HepG2 (cell line): ENCODE data around the gene ANKRD11. TPM values are rescaled to one million over a fixed set of nuclear protein-coding genes. Genes with fewer than 3 reads are reported as not detected.

Experiments
- ASH2L ChIP-seq: fragments of 300-600, 200-600 bp; sonication (generic); IDR thresholded peaks from 2 replicates; pipeline ENCODE4 v1.7.0; 2017; ENCODE audit warnings: low read depth, mild to moderate bottlenecking, moderate library complexity, mixed read lengths, low read length; ENCODE audit not compliant: insufficient read length
- ATAD3A ChIP-seq: sonication (generic); formaldehyde crosslinking; IDR thresholded peaks from 2 replicates; pipeline ENCODE4 v1.4.0; 2020; ENCODE audit warnings: missing genetic modification reagents
- ATF1 ChIP-seq: IDR thresholded peaks from 2 replicates; pipeline ENCODE4 v1.6.1; 2016; ENCODE audit warnings: mild to moderate bottlenecking, control low read depth
- CERS6 ChIP-seq: sonication (generic); formaldehyde crosslinking; IDR thresholded peaks from 2 replicates; pipeline ENCODE4 v1.5.0; 2020; ENCODE audit warnings: missing genetic modification reagents
- FOXA1 ChIP-seq, 2 experiments: fragments of 450-650 bp in 1 of 2; sonication (generic) in 1 of 2; formaldehyde crosslinking in 1 of 2; IDR thresholded peaks; 2 replicates each; pipeline versions ENCODE4 v1.4.0 to v1.6.1; 2016 to 2020; ENCODE audit warnings: missing genetic modification reagents in 1 of 2
- FOXJ3 ChIP-seq: sonication (generic); formaldehyde crosslinking; IDR thresholded peaks from 2 replicates; pipeline ENCODE4 v1.4.0; 2020; ENCODE audit warnings: missing genetic modification reagents, mild to moderate bottlenecking, borderline replicate concordance
- HNRNPUL1 ChIP-seq: fragments of 200-400 bp; formaldehyde crosslinking; IDR thresholded peaks from 2 replicates; pipeline ENCODE4 v1.6.1; 2017; ENCODE audit warnings: low read depth, mild to moderate bottlenecking, low read length, moderate library complexity
- MAZ ChIP-seq, 2 experiments: sonication (generic) in 1 of 2; formaldehyde crosslinking in 1 of 2; IDR thresholded peaks; 2 replicates each; pipeline versions ENCODE4 v1.5.0 to v1.6.1; 2012 to 2020; ENCODE audit warnings: low read depth in 2 of 2, mild to moderate bottlenecking in 2 of 2, borderline replicate concordance in 1 of 2, improper control_type of control experiment in 1 of 2, low read length in 1 of 2, missing genetic modification reagents in 1 of 2, moderate library complexity in 1 of 2
- NBN ChIP-seq: fragments of 450-650 bp; conservative IDR thresholded peaks from 2 replicates; pipeline ENCODE4 v1.6.1; 2017
- NFRKB ChIP-seq: fragments of 450-650 bp; IDR thresholded peaks from 2 replicates; pipeline ENCODE4 v1.6.1; 2017
- NKX3-1 ChIP-seq: sonication (generic); formaldehyde crosslinking; IDR thresholded peaks from 2 replicates; pipeline ENCODE4 v1.5.0; 2020; ENCODE audit warnings: missing genetic modification reagents
- PRMT3 ChIP-seq: sonication (generic); formaldehyde crosslinking; IDR thresholded peaks from 2 replicates; pipeline ENCODE4 v1.8.1; 2022; ENCODE audit warnings: low read depth, mild to moderate bottlenecking, moderate library complexity, missing genetic modification reagents, borderline replicate concordance
- REST ChIP-seq, 2 experiments: IDR thresholded peaks; 2 replicates each; pipeline ENCODE4 v1.6.1; 2011 to 2012; ENCODE audit warnings: low read length in 2 of 2, borderline replicate concordance in 1 of 2, low read depth in 1 of 2, mild to moderate bottlenecking in 1 of 2, moderate library complexity in 1 of 2
- SMARCE1 ChIP-seq: fragments of 450-650 bp; IDR thresholded peaks from 2 replicates; pipeline ENCODE4 v1.6.1; 2017; ENCODE audit warnings: borderline replicate concordance
- SOX5 ChIP-seq: IDR thresholded peaks from 2 replicates; pipeline ENCODE4 v1.6.1; 2016; ENCODE audit warnings: borderline replicate concordance
- ZNF10 ChIP-seq: sonication (generic); formaldehyde crosslinking; IDR thresholded peaks from 2 replicates; pipeline ENCODE4 v1.4.0; 2020; ENCODE audit warnings: mild to moderate bottlenecking, low read depth, missing genetic modification reagents, borderline replicate concordance
- ZNF124 ChIP-seq: sonication (generic); formaldehyde crosslinking; IDR thresholded peaks from 2 replicates; pipeline ENCODE4 v1.4.0; 2020; ENCODE audit warnings: missing genetic modification reagents
- ZNF256 ChIP-seq: sonication (generic); formaldehyde crosslinking; conservative IDR thresholded peaks from 2 replicates; pipeline ENCODE4 v1.4.0; 2020; ENCODE audit warnings: missing genetic modification reagents
- ZNF510 ChIP-seq: sonication (generic); formaldehyde crosslinking; IDR thresholded peaks from 2 replicates; pipeline ENCODE4 v1.4.0; 2020; ENCODE audit warnings: low read depth, mild to moderate bottlenecking, missing genetic modification reagents
- ZNF713 ChIP-seq: sonication (generic); formaldehyde crosslinking; IDR thresholded peaks from 2 replicates; pipeline ENCODE4 v1.4.0; 2020; ENCODE audit warnings: mild to moderate bottlenecking, missing genetic modification reagents
- ZNF761 ChIP-seq: sonication (generic); formaldehyde crosslinking; conservative IDR thresholded peaks from 2 replicates; pipeline ENCODE4 v1.4.0; 2020; ENCODE audit warnings: mild to moderate bottlenecking, missing genetic modification reagents
- polyA plus RNA-seq, 8 experiments: library from polyadenylated mRNA; depleted of rRNA in 3 of 8; stranded (reverse) in 7 of 8; unstranded in 1 of 8; fragments of >200 nt; fragmentation: Illumina TruSeq in 4 of 8; extraction: Trizol in 4 of 8; gene quantifications; 2 replicates each; pipeline versions ENCODE4 v1.2.1 to v1.2.3, GENCODE V29; 2011 to 2016; ENCODE audit warnings: low read depth in 4 of 8, missing spikeins in 1 of 8, mixed read lengths in 1 of 8; ENCODE audit not compliant: insufficient read depth in 1 of 8
- total RNA-seq, 5 experiments: library from RNA; depleted of rRNA; stranded (reverse); fragments of >200 nt; fragmentation: Illumina TruSeq; extraction: Trizol; gene quantifications; 2 replicates each; pipeline ENCODE4 v1.2.3, GENCODE V29; 2016; ENCODE audit warnings: low read depth in 1 of 5
- TF ChIP-seq, protein P1 (sequence below): sonication (generic); formaldehyde crosslinking; IDR thresholded peaks from 2 replicates; pipeline ENCODE4 v1.9.0; 2021; ENCODE audit warnings: missing genetic modification reagents, borderline replicate concordance

ANKRD11 gene
- total and polyA plus RNA-seq, 2 of the 13 experiments (the other 11 are each of a cell fraction or from before 2014, with no cell fraction given), result 21.4 to 38.4 TPM

DNA sequence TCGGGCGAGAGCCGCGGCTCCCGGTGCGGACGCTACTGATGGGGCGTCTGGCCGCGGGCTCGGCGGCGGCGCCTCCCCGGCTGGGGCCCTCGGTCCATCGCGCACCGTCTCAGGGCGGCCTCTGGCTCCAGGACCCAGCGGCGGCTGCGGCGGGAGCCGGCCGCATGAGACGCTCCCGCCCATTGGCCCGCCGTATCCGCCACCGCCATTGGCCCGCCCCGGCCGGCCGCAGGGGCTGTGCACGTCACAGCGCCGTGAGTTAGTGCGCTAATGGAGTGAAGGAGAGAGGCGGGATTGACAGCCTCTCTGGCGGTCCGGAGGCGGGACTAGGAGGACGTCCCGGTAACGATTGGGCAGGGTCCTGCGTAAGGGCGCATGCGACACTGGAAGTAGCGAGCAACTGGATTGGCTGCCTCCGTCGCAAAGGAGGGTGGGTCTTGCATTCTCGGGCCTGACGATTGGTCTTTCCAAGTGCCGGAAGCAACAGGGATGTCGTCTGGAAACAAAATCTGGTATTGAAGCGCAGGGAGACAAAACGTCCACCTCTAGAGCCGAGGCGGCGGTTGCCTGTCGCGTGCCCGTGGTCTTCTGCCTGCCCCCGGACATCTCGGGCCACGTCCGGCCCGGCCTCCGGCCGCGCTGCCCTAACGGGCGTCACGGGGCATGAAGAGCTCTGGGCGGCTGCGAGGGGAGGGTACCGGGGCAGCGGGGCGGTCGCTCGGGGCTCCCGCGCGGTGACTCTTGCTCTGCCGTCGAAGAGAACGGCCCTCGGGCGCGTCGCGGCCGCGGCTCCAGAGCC is at the start of gene ANKRD11 (continued):
- TF ChIP-seq FOXJ3 (no peak), ZNF761 (CRISPR knock-in tag) (peak; percentile 89), PRMT3 (CRISPR knock-in tag) (no peak), SOX5 (peak; percentile 14; the same call in 1 of the 2 replicates), NBN (no peak), ZNF510 (CRISPR knock-in tag) (0 out of 2 replicates have a peak, but pooled peaks have one; percentile 71), ATAD3A (CRISPR knock-in tag) (no peak), ZNF124 (CRISPR knock-in tag) (no peak; the same call in 1 of the 2 replicates), CERS6 (CRISPR knock-in tag) (peak; percentile 82; the same call in 1 of the 2 replicates), FOXA1 (IDR thresholded peaks at IDR 0.05) (no peak), FOXA1 (CRISPR knock-in tag; IDR thresholded peaks at IDR 0.05) (0 out of 2 replicates have a peak, but pooled peaks have one; percentile 4), REST (IDR thresholded peaks at IDR 0.05; ENCODE audit: borderline replicate concordance in 1 of 2, low read depth in 1 of 2, low read length in 2 of 2) (peak in 1 of 2 experiments; percentile 58; a peak in 1 of 4 replicates), SMARCE1 (no peak), NFRKB (no peak), ASH2L (peak; percentile 97), ZNF10 (CRISPR knock-in tag) (no peak), NKX3-1 (CRISPR knock-in tag) (peak; percentile 39; the same call in 1 of the 2 replicates), ATF1 (CRISPR knock-in tag) (peak; percentile 94), ZNF713 (CRISPR knock-in tag) (no peak; the same call in 1 of the 2 replicates), MAZ (IDR thresholded peaks at IDR 0.05; ENCODE audit: borderline replicate concordance, low read depth, low read length) (0 out of 2 replicates have a peak, but pooled peaks have one; percentile 4), MAZ (CRISPR knock-in tag; IDR thresholded peaks at IDR 0.05; ENCODE audit: low read depth) (peak; percentile 78), ZNF256 (CRISPR knock-in tag) (no peak), HNRNPUL1 (no peak)
- TF ChIP-seq, protein P1, sequence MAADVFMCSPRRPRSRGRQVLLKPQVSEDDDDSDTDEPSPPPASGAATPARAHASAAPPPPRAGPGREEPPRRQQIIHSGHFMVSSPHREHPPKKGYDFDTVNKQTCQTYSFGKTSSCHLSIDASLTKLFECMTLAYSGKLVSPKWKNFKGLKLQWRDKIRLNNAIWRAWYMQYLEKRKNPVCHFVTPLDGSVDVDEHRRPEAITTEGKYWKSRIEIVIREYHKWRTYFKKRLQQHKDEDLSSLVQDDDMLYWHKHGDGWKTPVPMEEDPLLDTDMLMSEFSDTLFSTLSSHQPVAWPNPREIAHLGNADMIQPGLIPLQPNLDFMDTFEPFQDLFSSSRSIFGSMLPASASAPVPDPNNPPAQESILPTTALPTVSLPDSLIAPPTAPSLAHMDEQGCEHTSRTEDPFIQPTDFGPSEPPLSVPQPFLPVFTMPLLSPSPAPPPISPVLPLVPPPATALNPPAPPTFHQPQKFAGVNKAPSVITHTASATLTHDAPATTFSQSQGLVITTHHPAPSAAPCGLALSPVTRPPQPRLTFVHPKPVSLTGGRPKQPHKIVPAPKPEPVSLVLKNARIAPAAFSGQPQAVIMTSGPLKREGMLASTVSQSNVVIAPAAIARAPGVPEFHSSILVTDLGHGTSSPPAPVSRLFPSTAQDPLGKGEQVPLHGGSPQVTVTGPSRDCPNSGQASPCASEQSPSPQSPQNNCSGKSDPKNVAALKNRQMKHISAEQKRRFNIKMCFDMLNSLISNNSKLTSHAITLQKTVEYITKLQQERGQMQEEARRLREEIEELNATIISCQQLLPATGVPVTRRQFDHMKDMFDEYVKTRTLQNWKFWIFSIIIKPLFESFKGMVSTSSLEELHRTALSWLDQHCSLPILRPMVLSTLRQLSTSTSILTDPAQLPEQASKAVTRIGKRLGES (CRISPR knock-in tag), result peak; percentile 74; the same call in 1 of the 2 replicates
